Measurements from ENCODE around the gene APOA1. TPM values are rescaled to one million over a fixed set of nuclear protein-coding genes. Genes with fewer than 3 reads are reported as not detected.

The APOA1 gene
- polyA plus RNA-seq, 1 of the 3 experiments (the other 2 are of a cell fraction) = 0.20 TPM

DNA sequence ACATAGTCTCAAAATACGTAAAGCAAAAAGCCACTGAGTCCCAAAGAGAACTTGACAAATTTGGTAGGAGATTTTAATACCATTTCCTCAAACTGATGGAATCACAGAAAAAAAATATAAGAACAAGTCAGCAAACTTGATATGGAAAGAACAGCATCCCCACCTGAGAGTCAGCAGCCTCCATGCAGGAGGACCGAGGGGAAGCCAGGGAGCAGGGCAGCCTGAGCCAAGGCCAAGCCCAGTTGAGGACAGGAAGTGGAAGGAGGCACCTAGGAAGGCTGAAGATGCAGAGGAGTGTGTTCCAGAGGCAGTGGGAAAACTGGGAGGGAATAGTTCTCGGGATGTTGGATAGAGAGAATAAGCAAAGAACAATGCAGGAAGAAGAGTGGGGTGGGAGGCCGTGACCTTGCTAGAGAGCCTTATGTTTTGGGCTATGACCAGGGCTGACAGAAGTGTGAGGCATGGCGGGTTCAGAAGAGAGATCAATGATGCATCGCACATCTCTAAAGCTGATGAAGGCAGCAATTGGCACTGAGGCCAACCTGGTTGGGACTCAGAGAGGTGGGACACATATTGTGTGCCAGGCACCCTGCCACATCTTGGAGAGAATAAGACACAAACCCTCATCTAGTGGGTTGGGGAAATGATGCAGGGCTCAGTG lies 29.7 kb downstream of the APOA1 start:
- CTCF ChIA-PET = no interaction called here
- POLR2A ChIA-PET = no interaction called here
- H4K20me1 ChIP-seq (ENCODE audit: insufficient read depth) = no peaks in the 10 kb centered on the region

More for the DNA sequence above, 29.7 kb downstream of the APOA1 start:
- Histone ChIP-seq H3K27me3 (ENCODE audit: insufficient read depth) (no peaks in the 10 kb centered on the region), H3K9ac (no peak overlapping the region), H3K4me1 (ENCODE audit: control insufficient read depth in 1 of 2, insufficient read depth in 2 of 2, low read depth in 1 of 2, low read length in 1 of 2) (no peaks in the 10 kb centered on the region), H3F3A (replicated peaks; ENCODE audit: insufficient read depth) (no peaks in the 10 kb centered on the region), H3K27ac (ENCODE audit: low read depth in 2 of 2, low read length in 1 of 2) (no peak overlapping the region), H3K36me3 (replicated peaks in 1 of 2; ENCODE audit: control insufficient read depth in 1 of 2, insufficient read depth in 2 of 2, low read length in 1 of 2) (no peaks in the 10 kb centered on the region), H2AFZ (ENCODE audit: low read depth) (no peak overlapping the region), H3K79me2 (ENCODE audit: insufficient read depth) (no peaks in the 10 kb centered on the region), H3K9me3 (no peaks in the 10 kb centered on the region), H3K4me2 (no peak overlapping the region), H3K9me2 (no peaks in the 10 kb centered on the region), H3K4me3 (ENCODE audit: low read depth in 2 of 2, low read length in 1 of 2) (no peak overlapping the region)
- no peak for DNase-seq
- TF ChIP-seq TEAD4 (IDR thresholded peaks at IDR 0.05; ENCODE audit: borderline replicate concordance, insufficient read depth) = no peak
- TF ChIP-seq NFIC (IDR thresholded peaks at IDR 0.05; ENCODE audit: borderline replicate concordance) = no peak
- no peak for TF ChIP-seq EZH2phosphoT487 (IDR thresholded peaks at IDR 0.05; ENCODE audit: borderline replicate concordance, low read depth)
- TF ChIP-seq, protein P1, sequence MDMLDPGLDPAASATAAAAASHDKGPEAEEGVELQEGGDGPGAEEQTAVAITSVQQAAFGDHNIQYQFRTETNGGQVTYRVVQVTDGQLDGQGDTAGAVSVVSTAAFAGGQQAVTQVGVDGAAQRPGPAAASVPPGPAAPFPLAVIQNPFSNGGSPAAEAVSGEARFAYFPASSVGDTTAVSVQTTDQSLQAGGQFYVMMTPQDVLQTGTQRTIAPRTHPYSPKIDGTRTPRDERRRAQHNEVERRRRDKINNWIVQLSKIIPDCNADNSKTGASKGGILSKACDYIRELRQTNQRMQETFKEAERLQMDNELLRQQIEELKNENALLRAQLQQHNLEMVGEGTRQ (IDR thresholded peaks at IDR 0.05; ENCODE audit: borderline replicate concordance, low read depth, low read length) = no peak
- TF ChIP-seq, protein P2, sequence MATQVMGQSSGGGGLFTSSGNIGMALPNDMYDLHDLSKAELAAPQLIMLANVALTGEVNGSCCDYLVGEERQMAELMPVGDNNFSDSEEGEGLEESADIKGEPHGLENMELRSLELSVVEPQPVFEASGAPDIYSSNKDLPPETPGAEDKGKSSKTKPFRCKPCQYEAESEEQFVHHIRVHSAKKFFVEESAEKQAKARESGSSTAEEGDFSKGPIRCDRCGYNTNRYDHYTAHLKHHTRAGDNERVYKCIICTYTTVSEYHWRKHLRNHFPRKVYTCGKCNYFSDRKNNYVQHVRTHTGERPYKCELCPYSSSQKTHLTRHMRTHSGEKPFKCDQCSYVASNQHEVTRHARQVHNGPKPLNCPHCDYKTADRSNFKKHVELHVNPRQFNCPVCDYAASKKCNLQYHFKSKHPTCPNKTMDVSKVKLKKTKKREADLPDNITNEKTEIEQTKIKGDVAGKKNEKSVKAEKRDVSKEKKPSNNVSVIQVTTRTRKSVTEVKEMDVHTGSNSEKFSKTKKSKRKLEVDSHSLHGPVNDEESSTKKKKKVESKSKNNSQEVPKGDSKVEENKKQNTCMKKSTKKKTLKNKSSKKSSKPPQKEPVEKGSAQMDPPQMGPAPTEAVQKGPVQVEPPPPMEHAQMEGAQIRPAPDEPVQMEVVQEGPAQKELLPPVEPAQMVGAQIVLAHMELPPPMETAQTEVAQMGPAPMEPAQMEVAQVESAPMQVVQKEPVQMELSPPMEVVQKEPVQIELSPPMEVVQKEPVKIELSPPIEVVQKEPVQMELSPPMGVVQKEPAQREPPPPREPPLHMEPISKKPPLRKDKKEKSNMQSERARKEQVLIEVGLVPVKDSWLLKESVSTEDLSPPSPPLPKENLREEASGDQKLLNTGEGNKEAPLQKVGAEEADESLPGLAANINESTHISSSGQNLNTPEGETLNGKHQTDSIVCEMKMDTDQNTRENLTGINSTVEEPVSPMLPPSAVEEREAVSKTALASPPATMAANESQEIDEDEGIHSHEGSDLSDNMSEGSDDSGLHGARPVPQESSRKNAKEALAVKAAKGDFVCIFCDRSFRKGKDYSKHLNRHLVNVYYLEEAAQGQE (IDR thresholded peaks at IDR 0.05; ENCODE audit: low read depth, low read length) = no peak
- no peak for TF ChIP-seq GABPA (IDR thresholded peaks at IDR 0.05; ENCODE audit: low read depth)
- no peak for TF ChIP-seq FOXJ3 (CRISPR knock-in tag; IDR thresholded peaks at IDR 0.05)
- no peak for TF ChIP-seq FOSL2 (IDR thresholded peaks at IDR 0.05; ENCODE audit: borderline replicate concordance, low read depth)
- TF ChIP-seq TAF1 (IDR thresholded peaks at IDR 0.05; ENCODE audit: borderline replicate concordance, low read depth, low read length) = no peak
- TF ChIP-seq TCF12 (IDR thresholded peaks at IDR 0.05) = no peak
- no peak for TF ChIP-seq YY1 (IDR thresholded peaks at IDR 0.05; ENCODE audit: low read depth)
- no peak for TF ChIP-seq FOXM1 (IDR thresholded peaks at IDR 0.05; ENCODE audit: low read depth)
- no peak for TF ChIP-seq CHD2 (IDR thresholded peaks at IDR 0.05; ENCODE audit: low read length, partially characterized antibody)
- TF ChIP-seq RXRA (IDR thresholded peaks at IDR 0.05; ENCODE audit: borderline replicate concordance, low read depth) = no peak
- no peak for TF ChIP-seq GATA2 (CRISPR knock-in tag; IDR thresholded peaks at IDR 0.05)
- TF ChIP-seq SMC3 (IDR thresholded peaks at IDR 0.05; ENCODE audit: low read depth, low read length) = no peak
- TF ChIP-seq, protein P3, sequence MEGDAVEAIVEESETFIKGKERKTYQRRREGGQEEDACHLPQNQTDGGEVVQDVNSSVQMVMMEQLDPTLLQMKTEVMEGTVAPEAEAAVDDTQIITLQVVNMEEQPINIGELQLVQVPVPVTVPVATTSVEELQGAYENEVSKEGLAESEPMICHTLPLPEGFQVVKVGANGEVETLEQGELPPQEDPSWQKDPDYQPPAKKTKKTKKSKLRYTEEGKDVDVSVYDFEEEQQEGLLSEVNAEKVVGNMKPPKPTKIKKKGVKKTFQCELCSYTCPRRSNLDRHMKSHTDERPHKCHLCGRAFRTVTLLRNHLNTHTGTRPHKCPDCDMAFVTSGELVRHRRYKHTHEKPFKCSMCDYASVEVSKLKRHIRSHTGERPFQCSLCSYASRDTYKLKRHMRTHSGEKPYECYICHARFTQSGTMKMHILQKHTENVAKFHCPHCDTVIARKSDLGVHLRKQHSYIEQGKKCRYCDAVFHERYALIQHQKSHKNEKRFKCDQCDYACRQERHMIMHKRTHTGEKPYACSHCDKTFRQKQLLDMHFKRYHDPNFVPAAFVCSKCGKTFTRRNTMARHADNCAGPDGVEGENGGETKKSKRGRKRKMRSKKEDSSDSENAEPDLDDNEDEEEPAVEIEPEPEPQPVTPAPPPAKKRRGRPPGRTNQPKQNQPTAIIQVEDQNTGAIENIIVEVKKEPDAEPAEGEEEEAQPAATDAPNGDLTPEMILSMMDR (IDR thresholded peaks at IDR 0.05) = no peak
- TF ChIP-seq, protein P4, sequence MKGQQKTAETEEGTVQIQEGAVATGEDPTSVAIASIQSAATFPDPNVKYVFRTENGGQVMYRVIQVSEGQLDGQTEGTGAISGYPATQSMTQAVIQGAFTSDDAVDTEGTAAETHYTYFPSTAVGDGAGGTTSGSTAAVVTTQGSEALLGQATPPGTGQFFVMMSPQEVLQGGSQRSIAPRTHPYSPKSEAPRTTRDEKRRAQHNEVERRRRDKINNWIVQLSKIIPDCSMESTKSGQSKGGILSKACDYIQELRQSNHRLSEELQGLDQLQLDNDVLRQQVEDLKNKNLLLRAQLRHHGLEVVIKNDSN (IDR thresholded peaks at IDR 0.05; ENCODE audit: borderline replicate concordance, low read depth) = no peak
- TF ChIP-seq, protein P5, sequence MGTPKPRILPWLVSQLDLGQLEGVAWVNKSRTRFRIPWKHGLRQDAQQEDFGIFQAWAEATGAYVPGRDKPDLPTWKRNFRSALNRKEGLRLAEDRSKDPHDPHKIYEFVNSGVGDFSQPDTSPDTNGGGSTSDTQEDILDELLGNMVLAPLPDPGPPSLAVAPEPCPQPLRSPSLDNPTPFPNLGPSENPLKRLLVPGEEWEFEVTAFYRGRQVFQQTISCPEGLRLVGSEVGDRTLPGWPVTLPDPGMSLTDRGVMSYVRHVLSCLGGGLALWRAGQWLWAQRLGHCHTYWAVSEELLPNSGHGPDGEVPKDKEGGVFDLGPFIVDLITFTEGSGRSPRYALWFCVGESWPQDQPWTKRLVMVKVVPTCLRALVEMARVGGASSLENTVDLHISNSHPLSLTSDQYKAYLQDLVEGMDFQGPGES (IDR thresholded peaks at IDR 0.05; ENCODE audit: low read depth, low read length) = no peak
- TF ChIP-seq RCOR1 (IDR thresholded peaks at IDR 0.05; ENCODE audit: low read length) = no peak
- 82% methylated on average over 6 of the region's 6 CpGs for WGBS (ENCODE audit: low lambda C conversion rate)
